Ureter (tissue), 1 donor: ENCODE data around the gene STX10. TPM values are rescaled to one million over a fixed set of nuclear protein-coding genes. Genes with fewer than 3 reads are reported as not detected.

Experiments
- DNase-seq: peaks from one replicate; pipeline ENCODE4 v3.0.0-alpha.2; 2020; ENCODE audit warnings: low spot score
- total RNA-seq: library from RNA; stranded (reverse); gene quantifications from one replicate; pipeline ENCODE4 v1.2.4, GENCODE V29; 2023
- donor health status: DM: yes; HTN: yes; CAD: no.

The STX10 gene
- total RNA-seq, 1 donor from 2014 or later: 37.3 TPM

- DNase-seq: no peak
Measured at GRCh38 chr19:13139633-13140311, 10.4 kb downstream of the STX10 start.

- DNase-seq: no peak
Measured at GRCh38 chr19:13138916-13139198, 11.3 kb downstream of the STX10 start.

GRCh38 chr19:13138171-13138915 lies 11.8 kb downstream of the STX10 start:
- DNase-seq: no peak

- DNase-seq: no peak
Measured at GRCh38 chr19:13137290-13137794, 12.8 kb downstream of the STX10 start.

GRCh38 chr19:13135068-13136062 lies 14.8 kb downstream of the STX10 start:
- DNase-seq: no peak

GRCh38 chr19:13134626-13135025 lies 15.5 kb downstream of the STX10 start:
- no peak for DNase-seq

- no peak for DNase-seq
Measured at GRCh38 chr19:13133241-13133870, 16.8 kb downstream of the STX10 start.

- no peak for DNase-seq
Measured at GRCh38 chr19:13132471-13133180, 17.5 kb downstream of the STX10 start.

GRCh38 chr19:13130886-13131490 lies 19.2 kb downstream of the STX10 start:
- DNase-seq: no peak

GRCh38 chr19:13129384-13129783 lies 20.8 kb downstream of the STX10 start:
- DNase-seq: no peak

GRCh38 chr19:13128583-13128982 lies 21.6 kb downstream of the STX10 start:
- no peak for DNase-seq

- DNase-seq: no peak
Measured at GRCh38 chr19:13127811-13128575, 22.2 kb downstream of the STX10 start.

GRCh38 chr19:13127051-13127450 lies 23.1 kb downstream of the STX10 start:
- no peak for DNase-seq

GRCh38 chr19:13122980-13123957 lies 26.9 kb downstream of the STX10 start:
- DNase-seq: no peak

- DNase-seq: no peak
Measured at GRCh38 chr19:13122275-13122878, 27.8 kb downstream of the STX10 start.

GRCh38 chr19:13121551-13122274 lies 28.5 kb downstream of the STX10 start:
- no peak for DNase-seq

- DNase-seq: no peak
Measured at GRCh38 chr19:13120817-13121216, 29.4 kb downstream of the STX10 start.
